ENCODE data around the gene RHEX.
"Not testable (repeated sequence)": the region's sequence is repeated elsewhere in the genome, so short reads cannot be mapped to it uniquely, and the experiment has no call there.

RHEX gene

DNA sequence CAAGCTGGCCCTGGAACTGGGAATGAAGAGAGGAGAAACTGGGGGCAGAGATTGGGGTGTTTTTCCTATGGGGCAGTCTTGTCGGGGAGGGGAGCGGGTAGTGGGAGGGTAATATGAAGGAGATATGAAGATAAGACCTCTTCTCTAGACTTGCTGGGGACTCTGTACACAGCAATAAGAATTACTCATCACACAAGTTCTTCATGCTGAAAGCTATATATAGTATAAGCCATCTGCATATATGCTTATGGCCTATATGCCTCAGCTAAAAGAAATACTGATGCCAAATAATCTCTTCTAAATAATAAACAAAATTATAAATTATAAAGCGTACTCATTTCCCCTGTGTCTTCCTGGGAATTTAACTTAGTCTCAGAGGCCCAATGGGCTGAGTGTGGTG lies 7.9 kb downstream of the RHEX start:
- no peak for DNase-seq

DNA sequence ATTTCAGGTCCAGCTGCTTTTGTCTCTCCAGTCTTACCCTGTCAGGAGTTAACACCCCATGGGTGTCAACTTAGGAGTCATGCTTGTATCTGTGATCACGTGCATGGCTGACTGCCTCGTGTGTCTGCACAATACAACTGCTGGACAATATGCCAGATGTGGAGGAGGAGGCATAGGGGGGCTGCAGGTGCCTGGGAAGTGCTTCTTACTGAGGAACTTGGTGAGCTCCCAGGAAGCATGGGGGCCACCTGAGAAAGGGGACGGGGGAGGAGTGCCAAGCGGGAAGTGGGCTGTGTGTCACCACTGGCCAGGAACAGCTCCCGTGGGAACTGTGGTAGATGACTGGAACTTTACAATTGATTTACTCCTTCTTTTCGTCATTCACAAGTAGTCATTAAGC lies 9.5 kb downstream of the RHEX start:
- DNase-seq: no peak

DNA sequence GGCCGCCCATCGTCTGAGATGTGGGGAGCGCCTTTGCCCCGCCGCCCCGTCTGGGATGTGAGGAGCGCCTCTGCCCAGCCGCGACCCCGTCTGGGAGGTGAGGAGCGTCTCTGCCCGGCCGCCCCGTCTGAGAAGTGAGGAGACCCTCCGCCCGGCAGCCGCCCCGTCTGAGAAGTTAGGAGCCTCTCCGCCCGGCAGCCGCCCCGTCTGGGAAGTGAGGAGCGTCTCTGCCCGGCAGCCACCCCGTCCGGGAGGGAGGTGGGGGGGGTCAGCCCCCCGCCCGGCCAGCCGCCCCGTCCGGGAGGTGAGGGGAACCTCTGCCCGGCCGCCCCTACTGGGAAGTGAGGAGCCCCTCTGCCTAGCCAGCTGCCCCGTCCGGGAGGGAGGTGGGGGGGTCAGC lies 11.0 kb downstream of the RHEX start:
- DNase-seq: not testable (repeated sequence)

DNA sequence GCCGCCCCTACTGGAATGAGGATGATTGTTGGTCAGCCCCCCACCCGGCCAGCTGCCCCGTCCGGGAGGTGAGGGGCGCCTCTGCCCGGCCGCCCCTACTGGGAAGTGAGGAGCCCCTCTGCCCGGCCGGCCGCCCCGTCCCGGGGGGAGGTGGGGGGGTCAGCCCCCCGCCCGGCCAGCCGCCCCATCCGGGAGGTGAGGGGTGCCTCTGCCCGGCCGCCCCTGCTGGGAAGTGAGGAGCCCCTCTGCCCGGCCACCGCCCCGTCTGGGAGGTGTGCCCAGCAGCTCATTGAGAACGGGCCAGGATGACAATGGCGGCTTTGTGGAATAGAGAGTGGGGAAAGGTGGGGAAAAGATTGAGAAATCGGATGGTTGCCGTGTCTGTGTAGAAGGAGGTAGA lies 11.5 kb downstream of the RHEX start:
- DNase-seq: not testable (repeated sequence)

DNA sequence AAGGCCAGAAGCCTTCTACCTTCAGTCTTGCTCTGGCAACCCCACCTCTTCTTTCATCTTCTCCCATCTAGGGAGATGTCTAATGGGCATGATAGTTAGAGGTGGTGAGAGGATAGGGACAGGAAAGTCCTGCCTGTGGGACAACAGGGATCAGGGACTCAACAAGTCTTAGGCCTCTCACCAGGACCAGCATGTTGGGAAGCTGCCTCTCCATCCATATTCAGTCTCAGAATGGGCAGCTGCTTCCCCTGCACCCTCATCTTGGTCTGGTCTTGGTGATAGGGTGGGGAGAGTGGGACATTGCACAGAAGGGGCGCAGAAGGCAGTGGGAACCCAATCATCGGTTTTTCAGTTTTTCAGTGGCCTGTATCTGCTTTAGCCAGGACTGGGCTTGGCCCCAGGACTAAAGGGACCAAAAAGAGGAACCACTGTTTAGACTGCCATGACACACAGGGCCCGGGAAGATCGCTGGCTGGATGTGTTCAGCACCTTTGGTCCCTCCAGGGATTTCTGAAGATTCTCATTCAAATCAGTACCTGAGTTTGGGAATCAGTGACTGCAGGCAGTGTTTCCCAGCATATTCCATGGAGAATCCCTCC lies 12.7 kb downstream of the RHEX start:
- DNase-seq: no peak

DNA sequence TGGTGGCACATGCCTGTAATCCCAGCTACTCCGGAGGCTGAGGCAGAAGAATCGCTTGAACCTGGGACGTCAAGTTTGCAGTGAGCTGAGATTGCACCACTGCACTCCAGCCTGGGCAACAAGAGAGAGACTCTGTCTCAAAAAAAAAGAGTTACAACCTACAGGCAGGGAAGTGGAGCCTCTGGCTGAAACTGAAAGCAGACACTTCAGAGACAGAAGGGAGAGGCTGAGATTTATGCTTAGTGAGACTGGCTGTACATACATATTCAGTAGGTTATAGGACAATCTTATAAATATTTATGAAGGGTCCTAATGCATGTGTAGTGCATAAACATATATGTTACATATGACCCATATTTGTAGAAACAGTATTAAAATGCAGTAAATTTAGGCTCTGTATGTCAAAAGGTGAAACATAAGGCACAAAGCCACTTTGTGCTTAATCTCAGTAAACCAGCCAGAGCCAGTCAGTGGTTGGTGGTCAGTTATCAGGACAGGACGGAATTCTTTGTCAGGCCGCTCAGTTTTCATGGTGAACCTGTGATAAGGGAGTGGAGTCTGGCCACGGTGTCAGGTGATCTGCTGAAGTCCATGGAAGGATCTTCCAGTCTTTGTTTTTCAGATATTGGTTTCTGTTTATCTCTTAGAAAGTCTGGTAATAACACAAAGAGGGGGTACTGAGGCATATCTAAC lies 13.7 kb downstream of the RHEX start:
- peak; percentile 31 for DNase-seq

DNA sequence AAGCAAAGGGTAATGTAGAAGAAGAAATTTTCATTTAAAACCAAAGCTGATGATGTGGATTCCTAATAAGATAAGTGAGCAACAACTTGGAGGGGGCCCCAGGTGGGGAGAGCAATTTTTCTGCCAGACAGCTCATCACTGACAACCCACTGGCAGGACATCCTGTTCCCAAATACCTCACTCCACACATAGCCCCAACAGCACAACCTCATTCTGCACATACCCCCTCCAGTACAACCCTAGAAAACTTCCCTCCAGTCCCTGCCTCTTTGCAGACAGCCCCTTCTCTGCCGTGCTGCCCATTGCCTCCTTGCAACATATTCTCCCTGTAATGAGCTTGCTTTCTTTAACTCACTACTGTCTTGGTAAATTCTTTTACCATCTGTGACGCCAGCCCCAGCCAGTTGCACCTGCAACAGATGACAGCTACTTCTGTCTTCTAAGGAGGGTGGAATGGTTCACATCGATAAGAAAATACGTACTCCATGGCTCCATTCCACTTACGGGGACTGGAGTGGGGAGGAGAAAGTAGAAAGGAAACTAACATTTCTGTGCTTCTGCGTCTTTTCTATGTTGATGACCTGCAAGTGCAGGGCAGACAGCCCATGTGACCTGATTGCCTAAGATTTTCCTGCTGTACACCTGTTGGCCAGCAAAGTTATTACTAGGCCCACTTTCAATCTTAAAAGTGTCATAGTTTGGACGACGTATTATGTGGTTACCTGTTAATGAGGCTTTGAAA lies 14.7 kb downstream of the RHEX start:
- no peak for DNase-seq

DNA sequence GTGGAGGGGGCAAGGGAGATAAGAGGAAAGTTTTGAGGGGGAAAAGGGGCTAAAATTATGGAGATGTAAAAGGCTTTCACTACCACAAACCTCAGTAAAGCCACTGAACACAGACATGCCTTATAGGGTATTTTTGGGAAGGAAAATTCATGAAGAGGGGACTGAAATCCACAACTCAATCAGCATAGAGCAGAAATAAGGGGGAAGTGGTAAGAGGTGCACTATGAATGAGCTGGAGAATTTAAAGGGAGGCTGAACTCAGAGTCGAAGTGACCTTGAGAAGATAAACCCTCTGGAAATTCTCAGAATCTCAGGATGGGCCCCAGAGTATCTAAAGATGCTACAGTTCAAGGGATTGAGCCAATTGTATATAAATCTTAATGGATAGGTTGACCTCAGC lies 15.3 kb downstream of the RHEX start:
- no peak for DNase-seq

DNA sequence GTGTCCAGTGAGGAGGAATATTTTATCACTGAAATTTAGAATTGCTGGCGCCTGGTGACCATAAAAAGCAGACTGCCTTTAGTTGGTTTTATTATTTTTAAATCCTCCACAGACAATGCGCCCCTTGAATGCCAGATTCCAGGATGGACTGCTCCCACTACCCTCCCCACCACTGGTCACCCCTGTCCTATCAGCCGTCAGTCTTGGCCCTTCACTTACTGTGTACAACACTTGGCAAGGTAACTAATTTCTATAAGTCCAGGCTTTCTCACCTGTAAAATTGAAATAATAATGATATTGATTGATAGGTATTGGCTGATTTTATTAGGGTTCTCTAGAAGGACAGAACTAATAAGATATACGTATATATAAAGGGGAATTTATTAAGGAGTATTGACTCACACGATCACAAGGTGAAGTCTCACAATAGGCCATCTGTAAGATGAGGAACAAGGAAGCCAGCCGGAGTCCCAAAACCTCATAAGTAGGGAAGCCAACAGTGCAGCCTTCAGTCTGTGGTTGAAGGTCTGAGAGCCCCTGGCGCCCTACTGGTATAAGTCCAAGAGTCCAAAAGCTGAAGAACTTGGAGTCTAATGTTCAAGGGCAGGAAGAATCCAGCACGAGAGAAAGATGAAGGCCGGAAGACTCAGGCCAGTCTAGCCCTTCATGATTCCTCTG lies 17.8 kb downstream of the RHEX start:
- DNase-seq: no peak

DNA sequence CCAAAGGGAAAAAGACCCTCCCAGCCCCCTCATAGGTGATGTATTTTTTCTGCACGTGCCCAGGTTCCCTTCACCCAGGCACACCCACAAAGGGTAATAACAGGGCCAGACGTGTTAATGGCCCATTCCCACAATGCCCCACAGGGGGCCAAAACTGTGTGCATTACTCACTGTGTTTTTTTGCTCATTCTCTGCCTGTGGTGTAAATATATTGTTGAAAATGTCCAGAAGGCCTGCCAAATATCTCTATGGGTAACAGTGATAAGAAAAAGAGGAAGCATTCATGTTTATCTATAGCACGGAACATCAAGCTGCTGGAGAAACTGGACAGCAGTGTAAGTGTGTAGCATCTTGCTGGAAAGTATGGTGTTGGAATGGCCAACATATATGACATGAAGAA lies 21.9 kb downstream of the RHEX start:
- no peak for DNase-seq

DNA sequence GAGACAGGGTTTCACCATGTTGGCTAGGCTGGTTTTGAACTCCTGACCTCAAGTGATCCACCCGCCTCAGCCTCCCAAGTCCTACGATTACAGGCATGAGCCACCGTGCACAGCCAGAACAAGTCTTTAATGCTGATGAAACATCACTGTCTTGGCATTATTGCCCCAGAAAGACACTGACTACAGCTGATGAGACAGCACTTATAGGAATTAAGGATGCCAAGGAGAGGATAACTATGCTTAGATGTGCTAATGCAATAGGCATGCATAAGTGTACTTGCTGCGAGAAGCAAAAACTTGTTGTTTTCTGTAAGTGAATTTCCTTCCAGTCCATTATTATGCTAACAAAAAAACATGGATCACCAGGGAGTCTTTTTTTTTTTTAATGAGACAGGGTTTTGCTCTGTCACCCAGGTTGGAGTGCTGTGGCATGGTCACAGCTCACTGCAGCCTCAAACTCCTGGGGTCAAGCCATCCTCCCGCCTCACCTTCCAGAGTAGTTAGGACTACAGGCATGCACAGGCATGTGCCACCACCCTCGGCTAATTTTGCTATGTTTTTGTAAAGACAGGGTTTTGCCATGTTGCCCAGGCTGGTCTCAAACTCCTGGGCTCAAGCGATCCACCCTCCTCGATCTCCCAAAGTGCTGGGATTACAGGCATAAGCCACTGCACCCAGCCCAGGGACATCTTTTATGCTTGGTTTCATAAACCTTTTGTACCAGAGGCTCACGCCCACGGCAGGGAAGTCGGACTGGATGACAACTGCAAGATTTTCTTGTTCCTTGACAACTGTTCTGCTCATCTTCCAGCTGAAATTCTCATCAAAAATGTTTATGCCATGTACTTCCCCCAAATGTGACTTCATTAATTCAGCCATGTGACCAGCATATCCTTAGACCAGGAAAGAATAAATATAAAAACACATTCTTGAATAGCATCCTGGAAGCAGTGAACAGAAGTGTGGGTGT lies 23.1 kb downstream of the RHEX start:
- DNase-seq: no peak

DNA sequence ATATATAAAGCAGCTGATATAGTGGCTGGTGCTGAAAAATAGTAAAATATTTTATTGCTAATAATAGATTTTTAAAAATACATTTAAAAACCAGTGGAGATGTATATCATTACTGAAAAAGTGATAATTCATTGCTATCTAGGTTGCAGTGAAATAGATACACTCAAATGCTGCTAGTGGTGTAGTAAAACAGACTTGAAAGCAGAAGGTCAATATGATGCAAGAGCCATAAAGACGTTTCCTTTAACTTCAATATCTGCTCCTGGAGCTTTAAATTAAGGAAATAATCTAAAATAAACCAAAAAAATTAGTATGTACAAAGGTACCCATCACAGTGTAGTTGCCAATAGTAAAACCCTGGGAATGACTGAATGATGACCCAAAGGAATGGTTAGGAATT lies 26.2 kb downstream of the RHEX start:
- no peak for DNase-seq

DNA sequence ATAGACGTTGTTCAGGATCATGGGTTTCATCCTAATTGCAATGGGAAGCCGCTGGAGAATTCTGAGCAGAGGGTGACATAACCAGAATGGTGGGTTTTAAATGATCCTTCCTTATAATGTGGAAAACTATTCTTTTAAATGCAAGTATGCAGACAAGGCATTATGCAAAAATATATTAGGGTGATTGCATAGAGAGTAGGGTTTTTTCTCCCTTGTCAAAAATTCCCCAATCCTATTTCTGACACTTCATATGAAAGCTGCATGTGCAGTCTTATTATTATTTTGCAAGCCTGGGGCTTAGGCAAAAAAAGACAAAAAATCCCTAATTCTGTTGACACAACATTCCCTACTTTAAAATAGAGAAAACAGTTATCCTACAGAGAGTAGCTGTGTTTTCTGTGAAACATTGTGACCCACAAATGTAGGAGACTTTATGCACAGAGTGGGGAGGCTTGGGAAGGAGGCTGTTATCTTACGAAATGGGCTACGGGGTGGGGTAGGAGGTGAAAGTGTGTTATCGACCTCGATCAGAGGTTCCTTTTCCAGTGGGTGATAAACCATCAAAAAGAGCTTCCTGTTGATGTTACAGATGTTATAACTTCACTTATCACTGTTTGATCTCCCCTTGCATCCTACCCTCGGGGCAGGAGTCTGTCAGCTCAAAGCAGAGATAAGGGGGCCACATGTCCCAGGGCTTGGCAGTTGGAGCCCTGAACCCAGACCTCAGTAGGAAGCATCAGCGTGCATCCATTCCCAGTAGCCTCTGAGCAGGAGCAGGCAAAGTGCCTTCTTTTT lies 27.2 kb downstream of the RHEX start:
- no peak for DNase-seq

DNA sequence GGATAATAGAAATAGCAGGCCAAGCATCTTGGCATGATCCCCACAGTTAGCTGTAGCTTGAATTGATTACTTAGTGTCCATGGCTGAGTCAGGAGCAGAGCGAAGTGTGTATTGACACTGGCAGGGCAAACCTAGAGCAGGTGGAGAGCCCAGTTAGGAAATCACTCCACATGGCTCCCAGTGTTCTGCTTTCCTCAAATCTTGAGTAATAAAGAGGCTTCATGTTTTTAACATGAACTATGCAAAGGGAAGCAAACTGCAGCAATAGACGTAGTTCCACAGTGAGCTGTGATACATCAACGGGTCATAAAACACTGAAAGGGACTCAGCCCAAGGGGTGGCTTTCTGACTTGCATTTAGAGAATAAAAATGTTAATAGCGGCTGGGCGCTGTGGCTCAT lies 28.9 kb downstream of the RHEX start:
- no peak for DNase-seq

DNA sequence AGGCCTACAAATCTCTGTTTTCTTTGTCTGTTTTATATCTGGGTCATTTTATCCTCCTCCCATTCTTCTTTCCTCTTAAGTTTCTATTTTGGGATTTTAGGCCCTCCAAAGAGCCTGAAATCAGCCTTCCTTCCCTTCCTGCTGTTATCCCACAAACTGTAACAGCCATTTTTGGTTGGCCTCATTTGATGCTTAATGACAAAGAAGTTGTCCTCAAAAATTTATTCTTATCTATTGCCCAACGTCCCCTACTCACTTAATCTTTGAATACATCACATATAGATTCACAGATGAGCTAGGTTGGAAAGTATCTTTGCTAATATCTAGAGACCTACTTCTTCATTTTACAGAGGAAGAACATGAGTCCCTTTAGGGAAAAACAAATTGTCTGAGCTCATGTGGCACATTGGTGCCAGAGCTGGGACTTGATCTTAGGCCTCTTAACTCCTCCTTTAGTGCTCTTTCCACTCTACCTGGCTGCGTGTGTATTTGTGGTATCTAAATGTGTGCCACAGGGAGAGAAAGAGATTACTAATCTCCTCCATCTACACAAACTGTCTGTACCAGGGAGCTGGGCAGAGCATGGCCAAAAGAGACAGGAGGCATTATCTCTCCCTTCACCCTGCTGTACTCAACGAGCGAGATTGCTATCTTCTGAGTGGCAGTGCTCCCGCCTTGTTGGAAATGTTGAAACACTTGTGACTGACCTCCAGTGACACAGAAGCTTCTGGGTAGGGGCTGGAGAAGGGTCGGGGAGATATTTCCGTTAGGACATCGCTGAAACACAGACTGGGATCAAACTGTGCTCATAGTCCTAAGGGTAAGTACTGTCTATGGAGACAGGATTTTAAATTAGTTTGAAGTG lies 30.1 kb downstream of the RHEX start:
- DNase-seq: no peak

DNA sequence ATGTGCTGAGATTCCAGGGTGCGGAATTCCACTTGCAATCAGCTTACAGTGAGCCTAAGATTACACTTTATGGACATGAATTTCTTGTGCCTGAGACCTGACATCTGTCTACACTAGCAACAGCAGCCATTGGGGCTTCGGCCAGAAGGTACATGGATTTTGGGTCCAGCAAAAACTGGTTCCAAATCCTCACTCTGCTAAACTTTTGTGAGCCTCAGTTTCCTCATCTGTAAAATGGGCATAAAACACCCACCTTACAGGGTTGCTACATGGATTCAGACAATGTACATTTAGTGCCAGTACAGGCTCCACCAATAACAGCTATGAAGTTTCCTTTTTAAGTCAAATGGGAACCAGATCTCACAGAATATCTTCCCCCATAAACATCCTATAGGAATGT lies 30.8 kb downstream of the RHEX start:
- no peak for DNase-seq

DNA sequence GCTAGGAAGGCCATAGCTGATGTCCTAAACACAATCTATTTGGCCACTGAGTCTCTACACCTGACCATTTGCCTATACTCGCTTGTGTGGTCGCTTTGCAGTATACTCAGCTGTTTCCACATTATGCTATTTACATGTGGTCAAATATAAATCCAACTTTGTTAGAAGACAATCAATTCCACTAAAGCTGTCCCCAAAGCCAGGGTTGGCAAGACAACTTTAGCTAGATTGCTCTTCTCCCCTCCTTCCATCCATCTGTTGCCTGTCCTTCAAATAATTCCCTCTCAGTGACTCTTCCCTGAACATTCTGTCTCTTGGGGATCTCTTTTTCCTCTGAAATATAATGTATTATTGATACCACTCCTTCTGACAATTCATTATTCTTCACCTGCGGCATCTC lies 34.1 kb downstream of the RHEX start:
- no peak for DNase-seq

DNA sequence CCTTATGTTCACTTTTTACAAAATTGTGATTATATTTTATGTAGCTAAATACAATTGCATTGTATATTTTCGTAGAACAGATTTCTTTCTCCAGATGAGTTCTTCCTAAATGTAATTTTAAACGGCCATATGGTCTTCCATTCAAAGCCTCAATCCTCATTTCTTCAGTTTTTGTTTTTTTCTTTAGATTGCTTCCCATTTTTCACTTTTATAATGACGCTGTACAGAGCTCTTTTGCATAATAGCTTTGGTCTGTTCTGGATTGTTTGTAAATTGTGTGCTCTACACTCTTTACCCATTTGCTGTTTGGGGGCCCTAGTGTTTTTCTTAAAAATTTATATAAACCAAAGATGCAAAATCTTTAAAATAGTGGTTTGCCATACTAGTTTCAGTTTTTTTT lies 36.4 kb downstream of the RHEX start:
- no peak for DNase-seq

DNA sequence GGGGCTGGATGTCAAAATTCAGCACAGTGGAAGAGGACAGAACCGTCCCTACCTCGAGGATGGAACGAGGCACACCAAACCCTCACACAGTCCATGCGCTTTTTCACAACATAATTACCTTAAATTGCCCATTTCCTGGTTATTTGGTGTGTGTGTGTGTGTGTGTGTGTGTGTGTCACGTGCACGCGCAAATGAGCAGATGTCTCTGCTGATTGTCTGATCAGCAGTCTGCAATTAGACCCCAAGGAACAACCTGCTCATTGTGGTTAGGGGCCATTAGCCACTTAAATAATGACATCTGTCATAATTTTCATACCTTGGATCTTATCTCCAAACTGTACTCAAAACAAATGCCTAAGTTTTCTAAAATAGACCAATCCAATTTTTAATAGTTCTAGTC lies 41.1 kb downstream of the RHEX start:
- DNase-seq: no peak

DNA sequence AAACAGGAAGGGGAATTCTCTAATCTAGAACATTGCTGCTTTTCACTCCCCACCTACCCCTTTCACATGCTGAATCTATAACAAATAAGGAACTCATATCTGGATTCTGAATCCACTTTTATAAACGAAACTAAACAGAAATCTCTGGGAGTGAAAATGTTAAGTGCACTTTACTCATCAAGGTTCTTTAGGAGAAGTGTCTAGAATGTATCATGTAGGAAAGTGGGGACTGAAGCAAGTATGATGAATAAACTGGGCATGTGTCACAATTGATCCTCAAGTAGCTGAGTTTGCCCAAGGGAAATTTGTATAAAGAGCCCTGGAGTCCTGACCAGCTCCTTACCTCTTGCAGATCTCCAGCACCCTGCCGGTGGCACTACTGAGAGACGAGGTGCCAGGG lies 44.4 kb downstream of the RHEX start:
- no peak for DNase-seq
